Endothelial cell of umbilical vein (primary cell): ENCODE measurements around the gene CNIH2.

Experiments
- CTCF ChIP-seq, 2 donors: IDR thresholded peaks; 1 replicate in 1 of 2; 2 replicates in 1 of 2; pipeline ENCODE4 v1.5.1; 2011; ENCODE audit warnings: low read length in 2 of 2, mild to moderate bottlenecking in 2 of 2, moderate library complexity in 2 of 2, control low read depth in 1 of 2, inconsistent platforms in 1 of 2, low read depth in 1 of 2; ENCODE audit not compliant: insufficient read depth in 1 of 2; ENCODE audit errors: extremely low read depth in 1 of 2
- JUN ChIP-seq: IDR thresholded peaks from 2 replicates; pipeline ENCODE4 v1.6.1; 2011; ENCODE audit warnings: borderline replicate concordance, low read depth; ENCODE audit not compliant: insufficient read length, insufficient read depth
- POLR2A ChIP-seq: IDR thresholded peaks from 2 replicates; pipeline ENCODE4 v1.6.1; 2012; ENCODE audit warnings: low read depth, mild to moderate bottlenecking, control low read depth, low read length

GRCh38 chr11:66247295-66247694 lies 30.7 kb upstream of the CNIH2 start:
- no peak for TF ChIP-seq CTCF (IDR thresholded peaks at IDR 0.05; ENCODE audit: extremely low read depth in 1 of 2, insufficient read depth in 1 of 2, low read depth in 1 of 2, low read length in 2 of 2)
- TF ChIP-seq POLR2A: no peak
- TF ChIP-seq JUN: no peak
